Mesodermal cell (in vitro differentiated cells): ENCODE data around the gene HEPN1.

Experiments
- H3K27ac ChIP-seq: 2 replicates; pipeline ENCODE4 v1.7.0; 2013; ENCODE audit warnings: mild to moderate bottlenecking, low read depth, low read length, moderate library complexity; ENCODE audit not compliant: severe bottlenecking
- H3K36me3 ChIP-seq: 2 replicates; pipeline ENCODE4 v1.7.1; 2013; ENCODE audit warnings: mild to moderate bottlenecking, low read length, moderate library complexity; ENCODE audit not compliant: control insufficient read depth, insufficient read depth
- H3K4me1 ChIP-seq: one replicate; pipeline ENCODE4 v1.7.1; 2013; ENCODE audit warnings: mild to moderate bottlenecking, low read length; ENCODE audit not compliant: insufficient read depth, control insufficient read depth, poor library complexity, severe bottlenecking
- H3K4me3 ChIP-seq: 2 replicates; pipeline ENCODE4 v1.7.0; 2013; ENCODE audit warnings: low read length, control low read depth, mild to moderate bottlenecking; ENCODE audit not compliant: insufficient read depth, poor library complexity, severe bottlenecking; ENCODE audit errors: extremely low read depth
- H3K9me3 ChIP-seq: 2 replicates; pipeline ENCODE4 v1.7.1; 2013; ENCODE audit warnings: mild to moderate bottlenecking, low read length, moderate library complexity; ENCODE audit not compliant: control insufficient read depth
- WGBS, 2 experiments: methylation state at CpG; one replicate each; pipeline ENCODE4 v1.1.5; 2013; ENCODE audit warnings: missing lambda C conversion rate in 2 of 2; ENCODE audit not compliant: insufficient coverage in 2 of 2; 5-methylcytosine and 5-hydroxymethylcytosine counted together

HEPN1 gene

GRCh38 chr11:124900464-124900863, 18.6 kb upstream of the HEPN1 start:
- Histone ChIP-seq H3K27ac (peak overlapping the region; percentile 2), H3K4me1 (peaks cover 45% of the 10 kb centered on the region), H3K36me3 (no peaks in the 10 kb centered on the region), H3K4me3 (no peak overlapping the region), H3K9me3 (no peaks in the 10 kb centered on the region)
- WGBS, 2 experiments, result 77 to 85% methylated on average over 3 of the region's 5 CpGs

DNA sequence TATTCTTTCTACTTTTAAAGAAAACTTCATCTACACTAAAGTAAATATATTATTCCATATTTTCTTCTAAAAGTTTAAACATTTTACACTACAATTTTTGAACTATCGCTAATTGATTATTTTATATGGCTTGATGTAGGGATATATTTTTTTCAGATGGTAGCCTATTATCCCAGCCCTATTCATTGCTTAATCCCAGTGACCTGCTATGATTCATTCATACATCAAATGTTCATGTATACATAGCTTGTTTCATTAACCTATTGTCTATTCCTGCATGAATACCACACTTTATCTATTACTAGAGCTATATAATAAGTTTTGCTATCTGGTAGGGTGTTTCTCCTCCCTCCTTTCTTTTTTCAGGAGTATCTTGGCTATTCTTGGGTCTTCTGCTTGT, 16.4 kb upstream of the HEPN1 start:
- WGBS, 2 experiments, result no CpG with 5 or more reads among the region's 1 CpG
- no peaks in the 10 kb centered on the region for H3K36me3 ChIP-seq
- no peaks in the 10 kb centered on the region for H3K9me3 ChIP-seq
- no peak overlapping the region for H3K27ac ChIP-seq
- peaks cover 35% of the 10 kb centered on the region for H3K4me1 ChIP-seq
- no peak overlapping the region for H3K4me3 ChIP-seq

DNA sequence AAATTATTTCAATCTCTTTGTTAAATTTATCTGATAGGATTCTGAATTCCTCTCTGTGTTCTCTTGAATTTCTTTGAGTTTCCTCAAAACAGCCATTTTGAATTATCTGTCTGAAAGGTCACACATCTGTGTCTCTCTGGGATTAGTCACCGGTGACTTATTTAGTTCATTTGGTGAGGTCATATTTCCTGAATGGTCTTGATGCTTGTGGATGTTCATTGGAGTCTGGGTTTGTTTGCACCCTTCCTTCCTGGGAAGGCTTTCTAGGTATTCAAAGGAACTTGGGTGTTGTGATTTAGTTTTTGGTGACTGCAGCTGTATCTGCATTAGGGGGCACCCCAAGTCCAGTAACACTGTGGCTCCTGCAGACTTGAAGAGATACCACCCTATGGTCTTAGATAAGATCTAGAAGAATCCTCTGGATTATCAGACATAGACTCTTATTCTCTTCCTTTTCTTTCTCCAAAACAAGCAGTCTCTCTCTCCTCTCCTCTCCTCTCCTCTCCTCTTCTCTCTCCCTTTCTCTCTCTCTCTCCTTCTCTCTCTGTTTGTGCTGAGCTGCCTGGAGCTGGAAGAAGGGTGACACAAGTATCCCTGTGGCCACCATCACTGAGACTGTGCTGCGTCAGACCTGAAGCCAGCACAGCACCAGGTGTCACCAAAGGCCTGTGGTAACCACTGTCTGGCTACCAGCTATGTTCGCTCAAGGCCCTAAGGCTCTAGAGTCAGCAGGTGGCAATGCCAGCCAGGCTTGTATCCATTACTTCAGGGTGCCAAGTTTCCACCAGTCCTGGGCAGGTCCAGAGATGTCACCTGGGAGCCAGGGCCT, 3.3 kb upstream of the HEPN1 start:
- 91 to 97% methylated on average over 2 to 3 of the region's 3 CpGs for WGBS, 2 experiments
- Histone ChIP-seq H3K36me3 (no peaks in the 10 kb centered on the region), H3K9me3 (peaks cover 5% of the 10 kb centered on the region), H3K27ac (no peak overlapping the region), H3K4me3 (no peak overlapping the region), H3K4me1 (peaks cover 6% of the 10 kb centered on the region)

DNA sequence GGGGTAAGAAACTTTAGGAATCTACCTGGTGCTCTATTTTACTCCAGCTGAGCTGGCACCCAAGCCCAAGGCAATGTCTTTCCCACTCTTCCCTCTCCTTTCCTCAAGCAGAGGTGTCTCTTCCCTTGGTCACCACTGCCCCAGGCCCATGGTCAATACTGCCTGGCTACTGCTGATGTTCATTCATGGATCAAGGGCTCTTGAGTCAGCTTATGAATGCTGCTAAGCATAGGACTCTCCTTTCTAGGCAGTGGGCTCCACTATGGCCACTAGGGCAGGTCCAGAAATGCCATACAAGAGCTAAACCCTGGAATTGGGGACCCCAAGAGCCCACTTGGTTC, 2.7 kb upstream of the HEPN1 start:
- Histone ChIP-seq H3K4me3 (no peak overlapping the region), H3K4me1 (peaks cover 6% of the 10 kb centered on the region), H3K27ac (no peak overlapping the region), H3K9me3 (peaks cover 5% of the 10 kb centered on the region), H3K36me3 (no peaks in the 10 kb centered on the region)

- peaks cover 10% of the 10 kb centered on the region for H3K4me1 ChIP-seq
- no peak overlapping the region for H3K27ac ChIP-seq
- no peak overlapping the region for H3K4me3 ChIP-seq
- H3K36me3 ChIP-seq, result no peaks in the 10 kb centered on the region
- H3K9me3 ChIP-seq, result peaks cover 2% of the 10 kb centered on the region
- WGBS, 2 experiments, result 83 to 92% methylated on average over 2 to 3 of the region's 6 CpGs
Measured at GRCh38 chr11:124917115-124917637, 1.9 kb upstream of the HEPN1 start.

GRCh38 chr11:124919898-124920297, 848 bp downstream of the HEPN1 start:
- Histone ChIP-seq H3K9me3 (no peaks in the 10 kb centered on the region), H3K4me3 (no peak overlapping the region), H3K36me3 (no peaks in the 10 kb centered on the region), H3K27ac (no peak overlapping the region), H3K4me1 (peaks cover 10% of the 10 kb centered on the region)
- WGBS, 2 experiments, result no CpG with 5 or more reads among the region's 2 CpGs

GRCh38 chr11:124920356-124920755, 1.3 kb downstream of the HEPN1 start:
- no peak overlapping the region for H3K4me3 ChIP-seq
- WGBS, 2 experiments, result 94 to 100% methylated on average over 3 of the region's 5 CpGs
- H3K4me1 ChIP-seq, result peaks cover 10% of the 10 kb centered on the region
- H3K27ac ChIP-seq, result no peak overlapping the region
- no peaks in the 10 kb centered on the region for H3K36me3 ChIP-seq
- no peaks in the 10 kb centered on the region for H3K9me3 ChIP-seq

- Histone ChIP-seq H3K9me3 (no peaks in the 10 kb centered on the region), H3K4me3 (peak overlapping the region; percentile 45), H3K36me3 (no peaks in the 10 kb centered on the region), H3K27ac (peak overlapping the region; percentile 51), H3K4me1 (peaks cover 5% of the 10 kb centered on the region)
- 2 to 3% methylated on average over 66 to 73 of the region's 82 CpGs for WGBS, 2 experiments
Measured at GRCh38 chr11:124920870-124921609, 2.0 kb downstream of the HEPN1 start.

DNA sequence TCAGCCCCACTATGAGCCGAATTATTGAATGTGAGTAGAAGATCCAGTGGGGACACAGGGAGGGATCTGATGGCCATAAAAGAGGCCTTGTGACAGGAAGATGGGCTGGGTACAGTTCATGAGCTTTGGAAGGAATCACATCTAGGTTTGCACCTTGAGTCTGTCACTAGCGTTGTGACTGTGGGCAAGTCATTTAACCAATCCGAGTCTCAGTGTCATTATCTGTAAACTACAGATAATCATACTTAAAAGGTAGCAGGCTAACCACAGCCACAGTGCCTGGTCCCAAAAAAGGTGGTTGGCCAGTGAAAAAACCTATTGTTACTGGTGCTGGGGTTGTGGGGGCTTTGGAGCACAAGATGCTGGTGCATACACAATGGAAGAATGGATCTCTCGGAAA, 3.8 kb downstream of the HEPN1 start:
- Histone ChIP-seq H3K27ac (no peak overlapping the region), H3K4me3 (no peak overlapping the region), H3K36me3 (no peaks in the 10 kb centered on the region), H3K9me3 (no peaks in the 10 kb centered on the region), H3K4me1 (peaks cover 4% of the 10 kb centered on the region)
- 94 to 100% methylated on average over 1 to 2 of the region's 4 CpGs for WGBS, 2 experiments

- no peaks in the 10 kb centered on the region for H3K36me3 ChIP-seq
- peaks cover 4% of the 10 kb centered on the region for H3K4me1 ChIP-seq
- no peaks in the 10 kb centered on the region for H3K9me3 ChIP-seq
- no peak overlapping the region for H3K4me3 ChIP-seq
- H3K27ac ChIP-seq, result no peak overlapping the region
Measured at GRCh38 chr11:124923296-124923695, 4.2 kb downstream of the HEPN1 start.
